ENCODE results near the gene GRID2IP. TPM values are rescaled to one million over a fixed set of nuclear protein-coding genes. Genes with fewer than 3 reads are reported as not detected.
"Not testable (repeated sequence)": the region's sequence is repeated elsewhere in the genome, so short reads cannot be mapped to it uniquely, and the experiment has no call there.

GRID2IP gene
- total RNA-seq, 8 experiments from 2014 or later: 0.08 to 0.38 (median 0.22) TPM; not detected in 2

- ATAC-seq (replicated peaks in 6 of 8): no peak
- Histone ChIP-seq H3K27ac (no peak overlapping the region), H3K4me1 (replicated peaks in 1 of 2) (no peaks in the 10 kb centered on the region), H3K4me3 (no peak overlapping the region)
- in situ Hi-C loops (cut with MboI; ENCODE audit: low pct_unique_long_range_greater_than_20kb in 2 of 9, low sequenced_read_pairs in 9 of 9, unreplicated experiment in 9 of 9): no loop called here
- 10 to 100% (median 95%) methylated on average over 1 to 4 of the region's 4 CpGs for WGBS, 10 experiments
These were observed 89.2 kb downstream of the GRID2IP start for GRCh38 chr7:6461946-6462550.

GRCh38 chr7:6460990-6461584, 90.2 kb downstream of the GRID2IP start:
- Histone ChIP-seq H3K4me3 (no peak overlapping the region), H3K4me1 (replicated peaks in 1 of 2) (no peaks in the 10 kb centered on the region), H3K27ac (no peak overlapping the region)
- peak in 1 of 8 experiments; percentile 17 for ATAC-seq (replicated peaks in 6 of 8)
- WGBS, 10 experiments: 88 to 100% (median 92%) methylated on average over 4 to 8 of the region's 11 CpGs; no CpG with 5 or more reads in 3 of the 10 experiments
- in situ Hi-C loops (cut with MboI; ENCODE audit: low pct_unique_long_range_greater_than_20kb in 2 of 9, low sequenced_read_pairs in 9 of 9, unreplicated experiment in 9 of 9): no loop called here

GRCh38 chr7:6460303-6460702, 91.0 kb downstream of the GRID2IP start:
- in situ Hi-C loops (cut with MboI; ENCODE audit: low pct_unique_long_range_greater_than_20kb in 2 of 9, low sequenced_read_pairs in 9 of 9, unreplicated experiment in 9 of 9): no loop called here
- Histone ChIP-seq H3K4me1 (replicated peaks in 1 of 2) (no peaks in the 10 kb centered on the region), H3K27ac (no peak overlapping the region), H3K4me3 (no peak overlapping the region)
- 40 to 100% (median 89%) methylated on average over 2 to 6 of the region's 6 CpGs; no CpG with 5 or more reads in 2 of the 10 experiments for WGBS, 10 experiments
- no peak for ATAC-seq (replicated peaks in 6 of 8)

- ATAC-seq (replicated peaks in 6 of 8); in situ Hi-C loops (cut with MboI; ENCODE audit: low pct_unique_long_range_greater_than_20kb in 2 of 9, low sequenced_read_pairs in 9 of 9, unreplicated experiment in 9 of 9); H3K27ac ChIP-seq; H3K4me3 ChIP-seq; H3K4me1 ChIP-seq (replicated peaks in 1 of 2): not testable (repeated sequence)
- 29 to 100% (median 90%) methylated on average over 1 to 3 of the region's 3 CpGs; no CpG with 5 or more reads in 3 of the 10 experiments for WGBS, 10 experiments
These were observed 92.6 kb downstream of the GRID2IP start for GRCh38 chr7:6458676-6459075.

GRCh38 chr7:6453734-6454133, 97.5 kb downstream of the GRID2IP start:
- Histone ChIP-seq H3K27ac (no peak overlapping the region), H3K4me1 (replicated peaks in 1 of 2) (no peaks in the 10 kb centered on the region), H3K4me3 (no peak overlapping the region)
- in situ Hi-C loops (cut with MboI; ENCODE audit: low pct_unique_long_range_greater_than_20kb in 2 of 9, low sequenced_read_pairs in 9 of 9, unreplicated experiment in 9 of 9): no loop called here
- 17 to 100% (median 92%) methylated on average over 1 to 4 of the region's 4 CpGs; no CpG with 5 or more reads in 3 of the 10 experiments for WGBS, 10 experiments
- ATAC-seq (replicated peaks in 6 of 8): peak in 5 of 8 experiments; percentile 12 to 74 (median 52)

DNA sequence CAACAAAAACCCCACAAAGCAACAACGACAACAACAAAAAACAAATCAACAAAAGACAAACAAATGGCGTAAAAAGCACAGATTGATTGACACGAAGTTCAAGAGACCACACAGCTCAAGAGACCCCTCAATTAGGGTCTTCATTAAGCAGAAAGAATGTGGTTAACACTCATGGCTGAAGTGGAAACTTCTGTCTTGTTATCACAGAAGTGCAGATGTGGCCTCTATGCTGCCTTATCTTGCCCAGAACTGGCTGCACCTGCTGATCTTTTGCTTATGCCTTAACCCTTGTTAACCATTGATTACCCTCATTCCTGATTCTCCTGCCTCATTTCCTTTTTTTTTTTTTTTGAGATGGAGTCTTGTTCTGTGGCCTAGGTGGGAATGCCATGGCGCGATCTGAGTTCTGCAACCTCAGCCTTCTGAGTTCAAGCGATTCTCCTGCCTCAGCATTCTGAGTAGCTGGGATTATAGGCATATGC, 100.0 kb downstream of the GRID2IP start:
- in situ Hi-C loops (cut with MboI; ENCODE audit: low pct_unique_long_range_greater_than_20kb in 2 of 9, low sequenced_read_pairs in 9 of 9, unreplicated experiment in 9 of 9): no loop called here
- Histone ChIP-seq H3K27ac (no peak overlapping the region), H3K4me3 (no peak overlapping the region), H3K4me1 (replicated peaks in 1 of 2) (no peaks in the 10 kb centered on the region)
- WGBS, 10 experiments: 77 to 100% (median 90%) methylated on average over 1 to 6 of the region's 6 CpGs; no CpG with 5 or more reads in 2 of the 10 experiments
- no peak for ATAC-seq (replicated peaks in 6 of 8)

DNA sequence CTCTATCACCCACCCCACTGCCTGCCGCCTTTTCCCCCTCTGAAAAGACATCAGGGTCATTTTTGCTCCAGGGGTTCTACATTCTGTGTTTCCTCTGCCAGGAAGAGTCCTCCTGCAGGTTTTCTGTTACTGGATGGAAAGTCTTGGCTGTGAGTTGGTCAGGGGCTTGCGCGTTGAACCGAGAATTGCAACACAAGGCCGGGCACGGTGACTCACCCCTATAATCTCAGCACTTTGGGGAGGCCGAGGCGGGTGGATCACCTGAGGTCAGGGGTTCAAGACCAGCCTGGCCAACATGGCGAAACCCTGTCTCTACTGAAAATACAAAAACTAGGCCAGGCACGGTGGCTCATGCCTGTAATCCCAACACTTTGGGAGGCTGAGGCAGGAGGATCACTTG, 100.7 kb downstream of the GRID2IP start:
- H3K4me3 ChIP-seq; in situ Hi-C loops (cut with MboI; ENCODE audit: low pct_unique_long_range_greater_than_20kb in 2 of 9, low sequenced_read_pairs in 9 of 9, unreplicated experiment in 9 of 9); H3K4me1 ChIP-seq (replicated peaks in 1 of 2); H3K27ac ChIP-seq; ATAC-seq (replicated peaks in 6 of 8): not testable (repeated sequence)
- WGBS, 10 experiments: 90% methylated on average over 2 of the region's 10 CpGs; no CpG with 5 or more reads in 9 of the 10 experiments

- in situ Hi-C loops (cut with MboI; ENCODE audit: low pct_unique_long_range_greater_than_20kb in 2 of 9, low sequenced_read_pairs in 9 of 9, unreplicated experiment in 9 of 9); H3K4me1 ChIP-seq (replicated peaks in 1 of 2); H3K4me3 ChIP-seq; H3K27ac ChIP-seq; ATAC-seq (replicated peaks in 6 of 8): not testable (repeated sequence)
- WGBS, 10 experiments: no CpG with 5 or more reads among the region's 11 CpGs
These were observed 101.4 kb downstream of the GRID2IP start for GRCh38 chr7:6449884-6450283.

DNA sequence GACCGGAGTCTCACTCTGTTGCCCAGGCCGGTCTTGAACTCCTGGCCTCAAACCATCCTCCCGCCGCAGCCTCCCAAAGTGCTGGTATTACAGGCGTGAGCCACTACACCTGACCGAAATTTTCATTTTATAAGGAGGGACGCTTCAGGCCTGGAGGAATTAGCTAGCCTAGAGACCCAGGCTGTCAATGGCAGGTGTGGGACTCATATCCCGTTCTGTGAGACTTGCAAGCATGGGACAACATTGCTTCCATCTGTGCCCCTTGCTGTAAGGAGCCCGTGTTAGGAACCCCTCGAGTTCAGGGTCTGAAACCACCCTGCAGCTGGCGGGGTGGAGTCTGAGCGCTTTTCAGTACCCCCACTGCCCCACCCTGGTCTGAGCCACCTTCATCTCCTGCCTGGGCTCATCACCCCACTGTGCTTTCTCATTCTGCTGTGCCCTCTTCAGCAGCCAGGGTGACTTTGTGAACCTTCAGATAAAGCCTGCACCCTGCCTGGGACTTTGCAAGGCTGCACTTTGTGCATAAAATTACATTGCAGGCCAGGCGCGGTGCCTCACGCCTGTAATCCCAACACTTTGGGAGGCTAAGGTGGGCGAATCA, 102.2 kb downstream of the GRID2IP start:
- Histone ChIP-seq H3K27ac (no peak overlapping the region), H3K4me1 (replicated peaks in 1 of 2) (no peaks in the 10 kb centered on the region), H3K4me3 (peak overlapping the region in 2 of 5 donors; percentile 63 to 78)
- 68 to 100% (median 92%) methylated on average over 1 to 11 of the region's 16 CpGs; no CpG with 5 or more reads in 1 of the 10 experiments for WGBS, 10 experiments
- in situ Hi-C loops (cut with MboI; ENCODE audit: low pct_unique_long_range_greater_than_20kb in 2 of 9, low sequenced_read_pairs in 9 of 9, unreplicated experiment in 9 of 9): no loop called here
- ATAC-seq (replicated peaks in 6 of 8): no peak

GRCh38 chr7:6447581-6448199, 103.6 kb downstream of the GRID2IP start, which contains the start of gene DAGLB:
Gene DAGLB, minus strand, starts transcription at chr7:6447954. Its CDS starts 112 bp downstream, at chr7:6447842.
- H3K27ac ChIP-seq: peak within 1 kb of the TSS; percentile 75 to 85
- peak within 1 kb of the TSS; percentile 61 to 93 (median 78) for H3K4me3 ChIP-seq
- no peaks in the 10 kb centered on the region for H3K4me1 ChIP-seq (replicated peaks in 1 of 2)
- WGBS, 10 experiments: 0 to 4% (median 0%) methylated on average over 1 to 21 of the region's 61 CpGs; no CpG with 5 or more reads in 2 of the 10 experiments
- in situ Hi-C loops (cut with MboI; ENCODE audit: low pct_unique_long_range_greater_than_20kb in 2 of 9, low sequenced_read_pairs in 9 of 9, unreplicated experiment in 9 of 9): no loop called here
- ATAC-seq (replicated peaks in 6 of 8): peak; percentile 43 to 82 (median 74)
